H1 (cell line): Measurements from ENCODE around the gene PRAMEF20. TPM values are rescaled to one million over a fixed set of nuclear protein-coding genes. Genes with fewer than 3 reads are reported as not detected.
"Not testable (repeated sequence)": the region's sequence is repeated elsewhere in the genome, so short reads cannot be mapped to it uniquely, and the experiment has no call there.

ENCODE experiments used
- CTCF ChIA-PET: fragments of 300-600 bp; sonication (Branson Sonifier 250); formaldehyde crosslinking; loops from one replicate; lab custom pipeline; 2021; ENCODE audit not compliant: partially characterized antibody; lab: Charles Lee
- POLR2A ChIA-PET: fragments of 300-600 bp; sonication (Branson Sonifier 250); formaldehyde crosslinking; loops from one replicate; lab custom pipeline; 2021; ENCODE audit warnings: inconsistent platforms; ENCODE audit not compliant: partially characterized antibody; lab: Charles Lee
- DNase-seq, 2 experiments: peaks; one replicate each; pipeline versions ENCODE4 v3.0.0 to v3.0.0-alpha.2; 2010 to 2022; ENCODE audit warnings: low spot score in 2 of 2, low read depth in 1 of 2, mixed read lengths in 1 of 2
- FAIRE-seq: peaks from 2 replicates; lab custom pipeline; 2011; peaks lifted over from hg19 to GRCh38; lab: Jason Lieb, UNC
- H2AFZ ChIP-seq: 2 replicates; pipeline ENCODE4 v1.8.1; 2012; ENCODE audit warnings: low read length, inconsistent platforms
- H2AK5ac ChIP-seq: 2 replicates; pipeline ENCODE4 v1.6.1; 2013; ENCODE audit warnings: low read depth, low read length
- H2BK120ac ChIP-seq: replicated peaks from 2 replicates; pipeline ENCODE3; 2013; ENCODE audit warnings: low read depth, low read length, inconsistent platforms
- H2BK12ac ChIP-seq: 2 replicates; pipeline ENCODE4 v1.6.1; 2013; ENCODE audit warnings: low read depth, low read length
- H2BK15ac ChIP-seq: 2 replicates; pipeline ENCODE4 v1.6.1; 2013; ENCODE audit warnings: low read length
- H2BK20ac ChIP-seq: 2 replicates; pipeline ENCODE4 v1.6.1; 2013; ENCODE audit warnings: low read length
- H2BK5ac ChIP-seq: 2 replicates; pipeline ENCODE4 v1.6.1; 2013; ENCODE audit warnings: low read depth, low read length
- H3K14ac ChIP-seq: 2 replicates; pipeline ENCODE4 v1.6.1; 2013; ENCODE audit warnings: inconsistent platforms; ENCODE audit not compliant: insufficient read length
- H3K18ac ChIP-seq: 2 replicates; pipeline ENCODE4 v1.6.1; 2013; ENCODE audit warnings: low read length; ENCODE audit errors: extremely low read depth
- H3K23ac ChIP-seq: 2 replicates; pipeline ENCODE4 v1.6.1; 2013; ENCODE audit warnings: inconsistent platforms; ENCODE audit not compliant: insufficient read length
- H3K23me2 ChIP-seq: 2 replicates; pipeline ENCODE4 v1.6.1; 2013; ENCODE audit warnings: low read depth, low read length
- H3K27ac ChIP-seq: 2 replicates; pipeline ENCODE4 v1.6.1; 2011; ENCODE audit warnings: low read depth, low read length, inconsistent platforms
- H3K27me3 ChIP-seq, 4 experiments: replicated peaks in 1 of 4; 1 replicate in 1 of 4; 2 replicates in 3 of 4; pipeline versions ENCODE4 v1.6.1 to v1.8.1; 2011 to 2013; ENCODE audit warnings: low read length in 3 of 4, mild to moderate bottlenecking in 3 of 4, inconsistent platforms in 2 of 4, mixed read lengths in 2 of 4, moderate library complexity in 1 of 4; ENCODE audit not compliant: control insufficient read depth in 3 of 4, insufficient read depth in 3 of 4; ENCODE audit errors: extremely low read depth in 1 of 4
- H3K36me3 ChIP-seq, 4 experiments: 2 replicates each; pipeline versions ENCODE4 v1.6.1 to v1.8.1; 2011 to 2013; ENCODE audit warnings: mild to moderate bottlenecking in 4 of 4, low read length in 3 of 4, moderate library complexity in 2 of 4, control low read depth in 1 of 4, inconsistent platforms in 1 of 4; ENCODE audit not compliant: insufficient read depth in 4 of 4, control insufficient read depth in 2 of 4
- H3K4ac ChIP-seq: replicated peaks from 2 replicates; pipeline ENCODE3; 2013; ENCODE audit warnings: low read length, low read depth, mixed read lengths, inconsistent platforms; ENCODE audit not compliant: insufficient read length
- H3K4me1 ChIP-seq, 4 experiments: replicated peaks in 1 of 4; 1 replicate in 1 of 4; 2 replicates in 3 of 4; pipeline versions ENCODE4 v1.6.1 to v1.8.1; 2011 to 2013; ENCODE audit warnings: low read length in 3 of 4, inconsistent platforms in 2 of 4, mixed read lengths in 1 of 4; ENCODE audit not compliant: insufficient read depth in 4 of 4, control insufficient read depth in 3 of 4
- H3K4me2 ChIP-seq, 2 experiments: 2 replicates each; pipeline versions ENCODE4 v1.6.1 to v1.8.1; 2011 to 2013; ENCODE audit warnings: low read depth in 2 of 2, low read length in 2 of 2, control low read depth in 1 of 2, inconsistent platforms in 1 of 2, mild to moderate bottlenecking in 1 of 2; ENCODE audit not compliant: insufficient read depth in 1 of 2
- H3K4me3 ChIP-seq, 4 experiments: fragments of 200-600, 300-600 bp in 1 of 4; sonication (generic), shearing (Covaris generic), sonication (Bioruptor Twin) in 1 of 4; 2 replicates each; pipeline versions ENCODE4 v1.5.1 to v1.8.1; 2011 to 2016; ENCODE audit warnings: low read length in 4 of 4, low read depth in 3 of 4, control low read depth in 2 of 4, inconsistent platforms in 2 of 4, mild to moderate bottlenecking in 2 of 4, mixed read lengths in 1 of 4, moderate library complexity in 1 of 4; ENCODE audit not compliant: insufficient read depth in 2 of 4; ENCODE audit errors: extremely low read depth in 1 of 4
- H3K56ac ChIP-seq: replicated peaks from 2 replicates; pipeline ENCODE3; 2013; ENCODE audit warnings: low read depth, mild to moderate bottlenecking, mixed read lengths, low read length, inconsistent platforms; ENCODE audit not compliant: insufficient read length
- H3K79me1 ChIP-seq: 2 replicates; pipeline ENCODE4 v1.6.1; 2013; ENCODE audit warnings: low read depth, low read length, control low read depth
- H3K79me2 ChIP-seq, 2 experiments: 2 replicates each; pipeline versions ENCODE4 v1.6.1 to v1.8.1; 2012 to 2013; ENCODE audit warnings: low read length in 2 of 2, mild to moderate bottlenecking in 2 of 2, inconsistent platforms in 1 of 2; ENCODE audit not compliant: insufficient read depth in 2 of 2, control insufficient read depth in 1 of 2
- H3K9ac ChIP-seq, 4 experiments: replicated peaks in 1 of 4; 1 replicate in 1 of 4; 2 replicates in 3 of 4; pipeline versions ENCODE4 v1.6.1 to v1.8.1; 2011 to 2013; ENCODE audit warnings: low read depth in 3 of 4, low read length in 3 of 4, control low read depth in 2 of 4, mild to moderate bottlenecking in 2 of 4, moderate library complexity in 2 of 4, inconsistent platforms in 1 of 4; ENCODE audit errors: extremely low read depth in 1 of 4
- H3K9me3 ChIP-seq, 2 experiments: 2 replicates each; pipeline versions ENCODE4 v1.6.1 to v1.8.1; 2012 to 2013; ENCODE audit warnings: mild to moderate bottlenecking in 2 of 2, moderate library complexity in 2 of 2, control low read depth in 1 of 2, inconsistent platforms in 1 of 2, low read depth in 1 of 2, low read length in 1 of 2, mixed read lengths in 1 of 2; ENCODE audit not compliant: insufficient read depth in 2 of 2
- H4K20me1 ChIP-seq, 2 experiments: replicated peaks in 1 of 2; 2 replicates each; pipeline versions ENCODE3 to v1.8.1; 2011 to 2013; ENCODE audit warnings: inconsistent platforms in 2 of 2, low read length in 2 of 2, mild to moderate bottlenecking in 1 of 2; ENCODE audit not compliant: insufficient read depth in 2 of 2, control insufficient read depth in 1 of 2
- H4K5ac ChIP-seq: 2 replicates; pipeline ENCODE4 v1.6.1; 2013; ENCODE audit warnings: low read length, low read depth, mixed read lengths, inconsistent platforms; ENCODE audit not compliant: insufficient read length
- H4K8ac ChIP-seq: 2 replicates; pipeline ENCODE4 v1.8.0; 2013; ENCODE audit warnings: mild to moderate bottlenecking, moderate library complexity, low read length, inconsistent platforms; ENCODE audit not compliant: insufficient read depth; ENCODE audit errors: extremely low read depth
- H4K91ac ChIP-seq: replicated peaks from 2 replicates; pipeline ENCODE3; 2013; ENCODE audit warnings: low read length, mixed read lengths, inconsistent platforms; ENCODE audit not compliant: insufficient read length
- WGBS, 2 experiments: shearing (Covaris generic) in 1 of 2; methylation state at CpG; one replicate each; pipeline versions ENCODE4 v1.1.6 to v1.1.7; 2013 to 2015; ENCODE audit warnings: low lambda C conversion rate in 2 of 2, mixed read lengths in 2 of 2, inconsistent platforms in 1 of 2, low coverage in 1 of 2, missing lambda C conversion rate in 1 of 2; ENCODE audit not compliant: insufficient replicate concordance in 2 of 2, insufficient coverage in 1 of 2, insufficient read length in 1 of 2; ENCODE audit errors: extremely low coverage in 1 of 2, missing lambda C conversion rate in 1 of 2; 5-methylcytosine and 5-hydroxymethylcytosine counted together
- polyA plus RNA-seq, 7 experiments: library from polyadenylated mRNA; depleted of rRNA in 3 of 7; stranded (reverse) in 5 of 7; unstranded in 2 of 7; fragments of >200 nt in 5 of 7; fragments of 200-250 nt in 2 of 7; gene quantifications; 1 replicate in 5 of 7; 2 replicates in 1 of 7; 4 replicates in 1 of 7; pipeline versions ENCODE4 v1.2.1 to v1.2.3, GENCODE V29; 2011 to 2013; ENCODE audit warnings: missing spikeins in 2 of 7, mixed read lengths in 2 of 7
- total RNA-seq: library from RNA; stranded (reverse); fragmentation: NEBNext Ultra II Directional; extraction: Animal tissue kit (Norgen Biotek cat#: 25700); gene quantifications from 2 replicates; pipeline ENCODE4 v1.2.1, GENCODE V29; 2021

PRAMEF20 gene
- total and polyA plus RNA-seq, 2 of the 8 experiments (the other 6 are each of a cell fraction or from before 2014, with no cell fraction given), result not detected

DNA sequence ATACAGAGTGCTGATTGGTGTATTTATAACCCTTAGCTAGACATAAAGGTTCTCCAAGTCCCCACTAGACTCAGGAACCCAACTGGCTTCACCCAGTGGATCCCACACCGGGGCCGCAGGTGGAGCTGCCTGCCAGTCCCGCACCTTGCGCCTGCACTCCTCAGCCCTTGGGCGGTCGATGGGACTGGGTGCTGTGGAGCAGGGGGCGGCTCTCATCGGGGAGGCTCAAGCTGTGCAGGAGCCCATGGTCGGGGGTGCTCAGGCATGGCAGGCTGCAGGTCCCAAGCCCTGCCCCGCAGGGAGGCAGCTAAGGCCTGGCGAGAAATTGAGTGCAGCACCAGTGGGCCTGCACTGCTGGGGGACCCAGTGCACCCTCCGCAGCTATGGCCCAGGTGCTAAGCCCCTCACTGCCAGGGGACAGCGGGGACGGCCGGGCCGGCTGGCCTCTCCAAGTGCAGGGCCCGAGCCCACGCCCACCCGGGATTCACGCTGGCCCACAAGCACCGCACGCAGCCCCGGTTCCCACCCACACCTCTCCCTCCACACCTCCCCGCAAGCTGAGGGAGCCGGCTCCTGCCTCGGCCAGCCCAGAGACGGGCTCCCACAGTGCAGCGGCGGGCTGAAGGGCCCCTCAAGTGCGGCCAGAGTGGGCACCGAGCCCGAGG is 23.6 kb downstream of the PRAMEF20 start:
- H3K56ac ChIP-seq, H2AK5ac ChIP-seq, H3K4me1 ChIP-seq, H2BK15ac ChIP-seq, H4K8ac ChIP-seq, H2BK12ac ChIP-seq, CTCF ChIA-PET, H3K27ac ChIP-seq, H4K91ac ChIP-seq, H2BK20ac ChIP-seq, FAIRE-seq, POLR2A ChIA-PET, H3K27me3 ChIP-seq, H3K4ac ChIP-seq, H4K20me1 ChIP-seq, DNase-seq, H3K18ac ChIP-seq, H3K23me2 ChIP-seq, H2BK5ac ChIP-seq, H4K5ac ChIP-seq, H3K23ac ChIP-seq, H3K36me3 ChIP-seq, H2BK120ac ChIP-seq, H3K4me3 ChIP-seq, H3K79me1 ChIP-seq, H3K79me2 ChIP-seq, H3K14ac ChIP-seq, H2AFZ ChIP-seq, H3K4me2 ChIP-seq, H3K9ac ChIP-seq: not testable (repeated sequence)
- peaks cover 37 to 86% of the 10 kb centered on the region in 2 experiments for H3K9me3 ChIP-seq
- 90% methylated on average over 29 of the region's 32 CpGs; no CpG with 5 or more reads in 1 of the 2 experiments for WGBS, 2 experiments
